ENCODE results near the gene GRB2.

The GRB2 gene

DNA sequence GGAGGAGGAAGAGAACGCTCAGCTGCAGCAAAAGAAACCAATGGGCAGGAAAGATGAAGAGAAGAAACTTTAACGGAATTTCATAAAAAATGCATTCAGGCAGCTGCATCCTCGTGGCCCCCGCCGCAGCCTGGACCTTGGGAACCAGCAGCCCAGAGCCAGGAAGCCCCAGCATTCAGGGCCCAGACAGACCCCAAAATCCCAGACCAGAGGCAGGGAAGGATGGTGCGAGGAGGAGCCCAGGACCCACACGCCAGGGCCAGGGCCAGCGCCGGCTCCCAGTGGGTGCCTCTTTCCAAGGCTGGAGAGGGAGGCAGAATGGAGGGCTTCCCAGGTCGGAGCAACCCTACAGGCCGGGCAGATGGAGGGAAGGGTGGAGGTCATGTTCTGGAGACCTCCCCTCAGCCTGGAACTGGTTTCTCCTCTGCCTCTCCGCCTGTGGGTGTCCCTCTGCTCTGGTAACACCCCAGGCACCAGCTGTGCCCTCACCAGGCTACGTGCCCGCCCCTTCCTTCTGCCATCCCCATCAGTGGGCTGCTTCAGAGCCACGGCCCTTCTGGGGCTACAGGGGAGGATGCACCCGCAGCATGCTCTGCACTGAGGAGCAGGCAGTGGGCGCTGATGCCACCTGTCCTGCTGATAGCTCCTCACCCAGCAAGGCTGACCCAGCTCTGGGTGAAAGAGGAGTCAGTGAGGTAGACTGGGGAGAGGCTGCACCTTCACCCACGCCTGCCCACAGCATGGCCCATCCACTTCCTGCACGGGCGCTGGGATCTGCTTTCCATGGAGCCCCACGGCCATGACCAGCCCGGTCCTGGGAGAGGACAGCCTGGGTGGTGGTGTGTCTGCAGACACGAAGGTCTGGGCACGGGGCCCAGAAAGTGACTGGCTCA, 133.3 kb downstream of the GRB2 start:
- DNase-seq, result peak in 1 of 2 experiments; percentile 39

DNA sequence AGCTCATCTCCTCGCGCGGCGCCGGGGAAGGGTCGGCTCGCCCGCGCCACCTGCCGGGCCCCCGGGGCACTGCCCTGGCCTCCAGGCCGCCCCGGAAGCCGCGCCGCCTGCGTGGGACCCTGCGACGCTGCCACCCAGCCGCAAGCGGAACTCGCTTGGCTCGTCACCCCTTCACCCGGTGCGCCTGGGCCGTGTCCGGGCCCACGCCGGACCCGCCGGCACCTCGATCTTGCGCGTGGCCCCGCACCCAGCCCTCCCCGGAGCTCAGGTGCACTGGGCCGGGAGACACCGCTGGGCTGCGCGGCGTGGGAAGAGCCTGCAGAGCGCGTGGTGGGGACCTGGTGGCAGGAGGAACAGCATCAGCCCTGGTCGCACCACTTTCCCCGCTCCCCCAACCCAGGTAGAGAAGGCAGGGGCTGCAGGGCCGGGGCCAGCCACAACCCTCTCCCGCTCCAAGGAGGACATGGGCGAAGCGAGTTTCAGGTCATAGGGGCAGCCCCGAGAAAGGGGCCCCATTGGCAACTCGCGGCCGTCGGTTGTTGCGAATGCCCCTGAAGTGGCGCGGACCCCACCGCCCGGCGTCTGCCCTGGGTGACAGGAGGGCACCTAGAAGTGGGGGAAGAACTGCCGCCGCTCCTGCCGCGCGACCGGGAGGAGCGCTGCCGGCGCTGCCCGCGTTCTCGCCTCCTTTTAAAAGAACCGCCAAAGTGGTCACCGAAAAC, 134.1 kb downstream of the GRB2 start:
- peak in 1 of 2 experiments; percentile 89 for DNase-seq

DNA sequence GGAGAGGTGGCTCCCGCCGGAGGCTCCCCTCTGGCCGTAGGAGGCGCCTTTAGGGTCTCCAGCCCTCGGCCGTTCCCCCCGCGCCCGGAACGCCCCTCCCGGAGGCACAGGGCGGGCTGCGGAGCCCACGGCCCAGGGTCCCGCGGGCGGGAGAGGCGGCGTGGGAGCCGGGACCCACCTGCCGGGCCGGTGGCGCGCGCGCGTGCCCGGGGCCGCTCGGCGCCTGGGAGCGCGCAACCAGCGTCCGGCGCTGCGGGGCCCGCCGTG, 134.6 kb downstream of the GRB2 start, which contains the start of gene MIF4GD:
Gene MIF4GD (minus strand): TSS at position 266 of the 267 bp plus-strand sequence. CDS start 1,036 bp downstream, outside the sequence.
- DNase-seq, result no peak

DNA sequence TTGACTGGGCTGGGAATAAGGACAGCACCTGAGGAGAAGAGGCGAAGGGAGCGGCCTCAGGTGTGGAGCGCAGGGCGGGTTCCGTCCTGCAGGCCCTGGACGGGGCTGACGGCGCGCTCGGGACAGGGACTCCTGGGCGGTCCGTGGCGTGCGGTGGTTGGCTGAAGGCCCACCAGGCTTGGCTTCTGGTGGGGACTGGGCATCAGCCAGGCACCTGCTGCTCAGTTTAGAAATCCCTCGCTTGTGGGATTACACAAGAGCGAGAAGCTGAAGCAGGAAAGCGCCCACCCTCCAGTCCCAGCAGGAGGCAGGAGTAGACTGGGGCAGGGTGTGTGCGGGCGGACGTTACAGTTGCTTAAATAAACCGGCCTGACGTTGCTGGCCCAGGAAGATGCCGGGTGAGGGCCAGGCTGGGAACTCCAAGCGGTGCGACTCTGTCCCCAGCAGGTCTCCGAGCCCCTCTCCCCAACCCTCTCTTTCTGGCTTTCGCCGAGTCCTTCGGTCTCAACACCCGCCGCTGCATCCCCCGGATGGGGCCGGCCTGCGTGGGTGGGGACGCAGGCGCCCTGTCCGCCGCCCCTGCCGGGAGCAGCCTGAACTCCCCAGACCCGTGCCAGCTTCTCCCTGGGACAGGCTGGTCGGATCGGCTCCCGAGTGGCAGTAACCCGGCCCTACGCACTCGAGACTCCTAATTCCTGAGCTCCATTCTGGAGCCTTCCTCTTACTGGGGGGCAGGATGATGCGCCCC, 135.1 kb downstream of the GRB2 start:
- peak; percentile 58 to 81 for DNase-seq

DNA sequence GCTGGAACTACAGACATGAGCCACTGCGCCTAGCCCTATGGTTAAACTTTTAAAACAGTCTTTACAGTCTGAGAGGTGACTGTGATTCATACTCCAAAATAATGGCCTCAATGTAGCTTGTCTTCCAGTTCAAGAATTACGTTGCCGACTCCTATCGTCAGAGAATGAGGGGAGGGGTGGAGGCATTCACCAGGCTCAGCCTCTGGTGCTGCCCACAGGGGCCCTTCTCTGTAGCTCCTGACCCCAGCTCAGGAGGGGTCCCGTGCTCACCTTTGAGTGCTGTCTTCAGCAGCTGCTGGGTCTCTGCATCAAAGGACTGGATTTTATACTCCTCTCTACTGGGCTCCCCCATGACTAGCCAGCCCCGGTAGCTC, 135.6 kb downstream of the GRB2 start:
- DNase-seq, result no peak
